ENCODE measurements around the gene ZNF414.

GRCh38 chr19:8468124-8468523, 45.8 kb downstream of the ZNF414 start:
- TF ChIP-seq, protein P1, sequence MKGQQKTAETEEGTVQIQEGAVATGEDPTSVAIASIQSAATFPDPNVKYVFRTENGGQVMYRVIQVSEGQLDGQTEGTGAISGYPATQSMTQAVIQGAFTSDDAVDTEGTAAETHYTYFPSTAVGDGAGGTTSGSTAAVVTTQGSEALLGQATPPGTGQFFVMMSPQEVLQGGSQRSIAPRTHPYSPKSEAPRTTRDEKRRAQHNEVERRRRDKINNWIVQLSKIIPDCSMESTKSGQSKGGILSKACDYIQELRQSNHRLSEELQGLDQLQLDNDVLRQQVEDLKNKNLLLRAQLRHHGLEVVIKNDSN (CRISPR knock-in tag; IDR thresholded peaks at IDR 0.05), result no peak
- TF ChIP-seq CTCF (IDR thresholded peaks at IDR 0.05 in 2 of 3, conservative IDR thresholded peaks at IDR 0.05 in 1 of 3; ENCODE audit: insufficient read depth in 2 of 3, low read depth in 1 of 3, low read length in 3 of 3), result no peak
- TF ChIP-seq ATF7 (IDR thresholded peaks at IDR 0.05), result no peak
- no peak for TF ChIP-seq HDAC1 (IDR thresholded peaks at IDR 0.05)

All from K562 (cell line).